ENCODE measurements around the gene EDARADD.

GRCh38 chr1:236421850-236422516 is 27.9 kb downstream of the EDARADD start:
- TF ChIP-seq CTCF (optimal IDR thresholded peaks at IDR 0.05 in 1 of 3, IDR thresholded peaks at IDR 0.05 in 1 of 3, conservative IDR thresholded peaks at IDR 0.05 in 1 of 3; ENCODE audit: extremely low read depth in 1 of 3, insufficient read depth in 2 of 3, low read length in 3 of 3): no peak
- TF ChIP-seq EZH2 (IDR thresholded peaks at IDR 0.05; ENCODE audit: low read length): no peak

Measured in keratinocyte (primary cell).